GM18861 (cell line): ENCODE measurements around the gene ERP44.
A peak's percentile ranks its signal among the peaks of the same experiment; 100 is the strongest.

Experiments
- ATAC-seq: cut with Tn5 transposase; IDR thresholded peaks from one replicate; pipeline ENCODE4 v1.9.1; 2021; ENCODE audit not compliant: unreplicated experiment

ERP44 gene

DNA sequence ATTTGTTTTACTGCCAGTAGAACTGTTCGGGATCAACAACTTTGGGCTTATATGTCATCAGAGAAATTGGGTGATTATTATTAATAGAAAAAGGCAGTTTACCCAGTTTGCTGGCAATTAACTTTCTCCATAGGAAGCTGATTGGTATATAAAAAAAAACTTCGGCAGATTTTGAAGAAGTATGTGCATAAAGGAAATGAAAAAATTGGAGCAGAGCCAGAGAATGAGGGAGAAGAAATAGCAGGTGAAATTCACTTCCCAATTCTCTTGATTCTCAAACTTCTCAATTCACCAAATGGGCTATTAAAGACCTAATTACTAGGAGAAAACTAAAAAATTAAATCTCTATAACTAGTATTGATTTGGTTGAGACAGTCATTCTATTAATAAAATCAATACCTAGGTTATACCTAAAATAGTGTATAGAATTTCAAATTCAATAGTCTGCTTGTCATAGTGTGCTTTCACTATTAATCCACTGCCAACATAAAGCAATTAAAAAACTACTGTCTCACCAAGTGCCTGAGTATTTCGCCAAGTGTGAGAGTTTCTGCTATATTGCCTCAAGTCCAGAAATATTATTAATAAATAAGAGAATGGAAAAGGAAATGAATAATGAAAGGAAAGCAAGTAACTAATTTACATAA, 144.8 kb downstream of the ERP44 start:
- peak; percentile 49 for ATAC-seq

DNA sequence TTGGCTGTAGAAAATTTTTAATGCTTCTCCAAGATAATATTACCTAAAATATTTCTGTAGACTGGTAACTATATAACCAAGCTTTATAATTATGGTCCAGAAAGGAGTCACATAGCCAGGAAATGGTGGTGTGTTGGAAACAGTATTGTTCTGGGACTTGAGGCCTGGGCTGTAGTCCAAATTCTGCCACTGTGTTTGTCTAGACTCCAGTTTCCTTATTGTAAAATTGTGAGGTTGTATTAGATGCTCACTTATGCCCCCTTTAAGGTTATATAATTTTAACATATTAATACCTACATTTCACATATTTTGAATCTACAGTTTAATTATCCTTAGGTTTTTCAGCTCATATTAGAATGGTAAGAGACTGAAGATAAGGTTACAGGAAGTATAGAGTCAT, 149.9 kb downstream of the ERP44 start:
- no peak for ATAC-seq

DNA sequence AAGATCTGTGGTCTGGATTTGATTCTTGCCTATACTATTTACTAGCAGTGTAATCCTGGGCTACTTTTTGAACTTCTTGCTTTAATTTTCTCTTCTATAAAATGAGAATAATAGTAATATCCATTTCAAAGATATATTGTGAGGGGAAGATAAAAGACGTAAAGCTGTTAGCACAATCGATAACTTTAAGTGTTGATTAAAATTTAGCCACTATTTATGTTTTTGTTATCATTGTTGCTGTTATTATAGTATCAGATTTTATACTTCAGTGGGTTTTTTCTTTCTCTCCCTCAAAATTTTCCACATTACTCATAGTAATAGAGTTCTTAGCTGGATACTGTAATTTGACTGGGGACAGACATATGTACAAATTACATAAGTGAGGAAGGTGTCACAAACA, 150.3 kb downstream of the ERP44 start:
- ATAC-seq: no peak

GRCh38 chr9:99947395-99947794, 151.4 kb downstream of the ERP44 start:
- ATAC-seq: no peak

- no peak for ATAC-seq
These were observed 161.7 kb downstream of the ERP44 start for GRCh38 chr9:99936947-99937587.

- ATAC-seq: no peak
These were observed 167.5 kb downstream of the ERP44 start for GRCh38 chr9:99931155-99931840.

DNA sequence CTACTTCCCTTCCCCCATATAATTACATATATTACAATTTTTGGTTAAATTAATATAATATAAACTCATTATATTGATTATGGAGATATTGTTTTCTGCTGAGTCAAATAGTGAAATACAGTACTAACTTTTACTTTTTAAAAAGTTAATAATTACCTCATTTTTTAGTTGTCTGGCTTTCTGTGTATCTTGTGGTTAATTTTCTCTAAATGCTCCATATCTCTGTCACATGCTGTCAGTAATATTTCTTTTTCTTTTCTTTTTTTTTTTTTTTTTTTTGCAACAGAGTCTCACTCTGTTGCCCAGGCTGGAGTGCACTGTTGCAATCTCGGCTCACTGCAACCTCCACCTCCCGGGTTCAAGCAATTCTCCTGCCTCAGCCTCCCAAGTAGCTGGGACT, 169.1 kb downstream of the ERP44 start:
- ATAC-seq: no peak
